C1 segment of cervical spinal cord (tissue), 14 donors: ENCODE data around the gene ITGA6.
A peak's percentile ranks its signal among the peaks of the same experiment; 100 is the strongest.

Source experiments
- DNase-seq, 14 donors: peaks; one replicate each; lab custom pipeline; 2025; lab: John Stamatoyannopoulos, UW

ITGA6 gene

GRCh38 chr2:172427256-172427989 lies at the start of gene ITGA6:
Gene ITGA6, plus strand, starts transcription at chr2:172427586.
- peak in 12 of 14 donors; percentile 12 to 78 (median 46) for DNase-seq

- DNase-seq = no peak
Observed at GRCh38 chr2:172380436-172381274, 46.7 kb upstream of the ITGA6 start.

DNA sequence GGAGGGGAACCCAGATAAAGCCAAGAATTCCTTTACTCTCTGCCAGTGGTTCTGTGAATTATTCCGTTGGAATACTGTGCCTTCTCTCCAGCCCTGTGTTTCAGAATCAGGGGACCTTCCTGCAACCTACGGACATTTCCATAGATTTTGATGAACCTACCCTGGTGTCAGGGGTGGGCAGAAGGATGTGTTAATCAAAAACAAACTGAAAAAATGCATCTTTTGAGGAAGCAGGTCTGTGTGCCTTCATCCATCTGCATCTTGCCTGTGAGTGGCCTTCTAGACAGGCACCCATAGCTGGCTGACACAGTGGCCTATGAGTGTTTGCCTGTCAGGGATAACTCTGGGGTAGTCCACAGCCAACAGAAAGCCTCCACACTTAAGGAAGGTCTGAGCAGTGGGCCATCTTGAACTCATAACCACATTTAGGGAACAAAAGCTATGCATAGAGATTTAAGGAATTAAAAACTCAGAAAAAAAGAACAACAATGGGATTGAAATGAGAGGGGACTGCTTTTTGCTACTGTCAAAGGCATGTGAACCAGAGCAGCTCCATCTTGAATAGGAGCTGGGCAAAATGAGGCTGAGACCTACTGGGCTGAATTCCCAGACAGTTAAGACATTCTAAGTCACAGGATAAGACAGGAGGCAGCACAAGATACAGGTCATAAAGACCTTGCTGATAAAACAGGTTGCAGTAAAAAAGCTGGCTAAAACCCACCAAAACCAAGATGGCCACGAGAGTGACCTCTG lies 45.9 kb upstream of the ITGA6 start:
- DNase-seq = no peak

- DNase-seq = no peak
Observed at GRCh38 chr2:172387361-172387760, 40.0 kb upstream of the ITGA6 start.

- no peak for DNase-seq
Observed at GRCh38 chr2:172389685-172390339, 37.6 kb upstream of the ITGA6 start.

DNA sequence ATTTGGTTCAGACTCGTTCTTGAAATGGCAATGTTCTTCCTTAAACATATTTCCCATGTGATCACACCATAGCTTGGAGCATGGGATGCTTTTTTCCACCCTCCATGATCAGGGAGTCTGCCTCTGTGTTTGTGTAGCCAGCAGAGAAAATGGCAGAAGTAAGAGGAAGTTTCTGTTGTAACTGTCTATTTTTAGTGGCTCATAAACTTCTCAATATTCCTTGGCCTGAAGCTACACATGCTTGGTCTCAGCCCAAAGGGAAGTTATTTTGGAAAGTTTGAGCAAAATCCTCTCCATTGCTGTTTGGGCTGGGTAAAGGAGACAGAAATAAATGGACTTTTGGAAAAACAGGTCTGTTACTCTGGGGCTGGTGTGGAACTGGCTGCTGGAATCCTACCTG lies 33.4 kb upstream of the ITGA6 start:
- DNase-seq = no peak

DNA sequence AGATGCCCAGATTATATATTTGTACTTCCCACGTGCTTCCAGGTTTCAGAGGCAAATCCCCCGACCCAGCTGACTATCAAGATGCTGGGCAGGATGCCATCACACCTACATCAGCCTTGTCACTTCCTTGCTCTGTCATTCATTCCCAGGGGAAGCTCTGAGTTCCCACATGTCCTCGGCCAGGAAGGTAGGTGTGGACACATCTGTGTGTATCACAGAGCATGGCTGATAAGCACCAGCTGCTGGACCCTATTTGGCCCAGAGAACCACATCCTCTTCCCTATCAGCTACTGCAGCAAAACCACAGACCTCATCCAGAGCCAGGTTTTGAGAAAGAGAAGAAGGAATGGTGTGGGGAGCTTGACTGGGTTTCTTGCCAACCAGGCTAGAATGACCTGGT lies 31.9 kb upstream of the ITGA6 start:
- no peak for DNase-seq

GRCh38 chr2:172397148-172397834 lies 30.1 kb upstream of the ITGA6 start:
- no peak for DNase-seq

GRCh38 chr2:172398440-172398839 lies 28.9 kb upstream of the ITGA6 start:
- DNase-seq = no peak

GRCh38 chr2:172399765-172400164 lies 27.6 kb upstream of the ITGA6 start:
- DNase-seq = no peak

DNA sequence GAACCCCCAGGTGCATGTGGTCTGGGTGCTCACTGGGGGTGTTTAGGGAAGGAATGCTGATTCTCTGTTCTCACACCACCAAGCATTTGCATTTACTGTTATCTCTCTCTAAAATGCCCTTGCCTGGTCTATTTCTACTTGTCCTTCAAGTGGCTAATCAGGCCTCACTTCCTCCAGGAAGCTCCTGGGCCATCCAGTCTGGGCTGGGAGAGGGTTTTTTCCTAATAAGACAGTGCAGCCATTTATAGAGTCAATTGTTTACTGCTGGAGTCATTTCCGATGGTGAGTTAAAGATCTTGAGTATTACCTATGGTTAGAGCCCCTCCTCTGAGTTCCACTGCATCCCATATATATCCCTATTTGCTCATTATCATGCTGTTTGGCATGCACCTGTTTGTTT lies 25.2 kb upstream of the ITGA6 start:
- DNase-seq = no peak

- no peak for DNase-seq
Observed at GRCh38 chr2:172403402-172403801, 24.0 kb upstream of the ITGA6 start.

DNA sequence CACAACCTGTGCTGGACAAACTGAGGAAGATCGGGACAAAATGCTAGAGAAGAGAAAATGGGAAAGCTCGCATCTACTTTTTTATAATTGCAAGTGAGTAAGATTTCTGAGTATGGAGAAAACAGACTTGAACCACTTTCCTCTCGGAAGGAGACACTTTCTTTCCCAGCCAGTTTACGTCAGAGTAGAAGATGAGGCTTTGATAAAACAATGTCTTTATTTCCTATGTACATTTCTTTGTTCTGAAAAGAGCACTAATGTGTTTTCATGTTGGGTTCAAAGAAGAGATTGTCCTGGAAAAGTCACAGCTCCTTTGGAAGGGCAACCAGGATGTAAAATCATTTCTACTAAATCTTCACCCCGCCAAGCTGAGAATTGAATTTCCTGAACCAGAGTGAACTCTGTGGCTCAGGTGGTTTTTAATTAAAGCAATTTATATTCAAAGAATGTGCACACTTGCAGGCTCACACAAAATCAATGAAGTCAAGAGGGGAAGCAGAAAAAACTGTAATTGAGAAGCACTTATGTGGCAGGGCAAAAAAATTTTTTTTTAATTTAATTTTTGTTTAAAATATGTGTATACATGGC lies 23.4 kb upstream of the ITGA6 start:
- no peak for DNase-seq

DNA sequence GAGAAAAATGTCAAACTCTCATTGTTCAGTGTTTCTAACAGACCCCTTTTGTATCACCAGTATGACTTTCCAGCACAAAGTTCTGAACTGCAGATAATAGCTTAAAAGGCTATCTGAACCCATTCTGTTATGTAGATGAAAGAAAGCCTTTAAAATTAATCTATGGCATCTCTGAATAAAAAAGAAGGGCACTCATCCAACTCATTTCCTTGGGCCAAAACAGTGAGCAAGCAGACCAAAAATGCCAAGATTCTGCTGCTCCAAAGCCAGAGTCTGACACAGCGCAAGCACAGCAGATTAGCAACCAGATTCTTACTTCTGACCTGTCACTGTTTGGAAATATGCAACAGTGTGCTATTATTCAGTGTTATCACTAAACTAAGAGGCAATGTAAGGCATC lies 22.6 kb upstream of the ITGA6 start:
- DNase-seq = peak in 2 of 14 donors; percentile 4 to 13

DNA sequence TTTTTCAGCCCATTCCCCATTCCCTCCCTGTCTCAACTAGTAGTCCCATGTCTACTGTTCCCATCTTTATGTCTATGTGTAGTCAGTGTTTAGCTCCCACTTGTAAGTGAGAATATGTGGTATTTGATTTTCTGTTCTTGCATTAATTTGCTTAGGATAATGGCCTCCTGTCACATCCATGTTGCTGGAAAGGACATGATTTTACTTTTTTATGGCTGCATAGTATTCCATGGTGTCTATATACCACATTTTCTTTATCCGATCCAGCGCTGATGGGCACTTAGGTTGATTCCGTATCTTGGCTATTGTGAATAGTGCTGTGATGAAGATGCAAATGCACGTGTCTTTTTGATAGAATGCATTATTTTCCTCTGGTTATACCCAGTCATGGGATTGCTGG lies 21.7 kb upstream of the ITGA6 start:
- no peak for DNase-seq

GRCh38 chr2:172408143-172408766 lies 19.1 kb upstream of the ITGA6 start:
- DNase-seq = peak in 1 of 14 donors; percentile 38

- DNase-seq = no peak
Observed at GRCh38 chr2:172409042-172409441, 18.3 kb upstream of the ITGA6 start.

GRCh38 chr2:172412984-172413492 lies 14.3 kb upstream of the ITGA6 start:
- DNase-seq = no peak

DNA sequence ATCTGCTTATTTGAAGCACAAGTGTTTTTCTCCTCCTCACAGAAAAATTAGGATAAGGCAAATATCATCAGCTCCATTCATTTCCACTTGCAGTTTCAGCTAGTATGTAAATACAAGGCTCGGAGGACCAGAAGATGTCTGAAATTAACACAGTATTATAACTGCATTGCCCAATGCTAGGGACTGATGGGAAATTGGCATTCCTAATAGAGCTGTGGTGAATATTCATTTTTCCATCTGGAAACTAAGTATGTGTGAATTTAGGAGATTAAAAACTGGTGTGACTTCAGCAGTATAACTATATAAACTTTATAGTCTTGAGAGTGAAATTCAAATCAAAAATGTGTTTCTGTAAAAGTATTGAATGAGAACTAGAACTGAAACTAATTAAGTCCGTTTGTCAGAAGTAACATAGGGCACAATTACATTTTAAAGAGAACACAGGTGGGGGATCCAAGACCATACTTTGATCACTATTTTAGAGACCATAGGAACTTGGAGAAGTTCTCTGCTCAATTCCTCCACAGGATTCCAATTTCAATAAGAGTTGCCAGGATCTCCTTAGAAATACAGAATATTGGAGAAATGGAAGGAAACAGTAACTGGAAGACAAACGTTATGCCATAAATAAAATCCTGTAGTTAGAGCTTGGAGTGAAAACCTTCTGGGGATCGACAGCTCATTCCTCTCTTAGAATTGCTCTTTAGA lies 12.1 kb upstream of the ITGA6 start:
- DNase-seq = no peak

DNA sequence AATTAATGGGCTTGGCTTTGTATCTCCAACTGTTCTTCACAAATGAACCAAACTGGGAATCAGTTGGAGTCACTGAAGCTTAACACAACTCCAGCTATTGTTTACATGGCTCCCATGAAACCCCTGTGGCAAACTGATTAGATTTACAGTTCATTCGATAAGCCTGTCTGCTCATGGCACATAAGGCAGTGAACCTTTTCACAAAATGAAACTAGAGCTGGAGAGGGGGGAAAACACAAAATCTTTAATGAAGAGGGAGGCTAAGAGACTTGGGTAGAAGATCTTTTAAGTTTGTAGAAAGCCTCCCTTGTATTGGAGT lies 11.6 kb upstream of the ITGA6 start:
- DNase-seq = no peak
